Endothelial cell of umbilical vein (primary cell): ENCODE data around the gene ASIC4. TPM values are rescaled to one million over a fixed set of nuclear protein-coding genes. Genes with fewer than 3 reads are reported as not detected.

Experiments used
- BruUV-seq: library from RNA; stranded (reverse); fragments of 400-500 nt; replicated peaks from 2 replicates; lab custom pipeline; 2021; lab: Mats Ljungman, UMichigan
- CTCF ChIA-PET: fragments of 300-600, 350-600 bp; sonication (Branson Sonifier 250); formaldehyde crosslinking; loops from one replicate; lab custom pipeline; 2021; ENCODE audit warnings: antibody characterized with exemption, inconsistent platforms; lab: Charles Lee
- POLR2A ChIA-PET: fragments of 300-600, 350-600 bp; sonication (Branson Sonifier 250); formaldehyde crosslinking; loops from one replicate; lab custom pipeline; 2021; ENCODE audit warnings: antibody characterized with exemption, inconsistent platforms; lab: Charles Lee
- DNase-seq: peaks from one replicate; pipeline ENCODE4 v3.0.0-alpha.2; 2011; ENCODE audit warnings: low read depth, low spot score
- FAIRE-seq: peaks from 2 replicates; lab custom pipeline; 2011; peaks lifted over from hg19 to GRCh38; lab: Jason Lieb, UNC
- H2AFZ ChIP-seq: 2 replicates; pipeline ENCODE4 v1.6.0; 2012; ENCODE audit warnings: low read depth, low read length, control low read depth, inconsistent platforms
- H3K27ac ChIP-seq: 2 replicates; pipeline ENCODE4 v1.5.1; 2011; ENCODE audit warnings: low read depth, mild to moderate bottlenecking, control low read depth, low read length, moderate library complexity; ENCODE audit not compliant: insufficient read depth
- H3K27me3 ChIP-seq, 2 experiments: 2 replicates each; pipeline versions ENCODE4 v1.6.0 to v1.6.1; 2011; ENCODE audit warnings: low read length in 2 of 2, mixed read lengths in 1 of 2; ENCODE audit not compliant: control insufficient read depth in 2 of 2, insufficient read depth in 2 of 2
- H3K36me3 ChIP-seq, 2 experiments: 2 replicates in 1 of 2; 3 replicates in 1 of 2; pipeline ENCODE4 v1.5.1; 2011; ENCODE audit warnings: low read length in 2 of 2, mild to moderate bottlenecking in 1 of 2, moderate library complexity in 1 of 2; ENCODE audit not compliant: control insufficient read depth in 2 of 2, insufficient read depth in 2 of 2; ENCODE audit errors: extremely low read depth in 1 of 2
- H3K4me1 ChIP-seq: 3 replicates; pipeline ENCODE4 v1.5.1; 2011; ENCODE audit warnings: mild to moderate bottlenecking, low read length; ENCODE audit not compliant: control insufficient read depth, insufficient read depth; ENCODE audit errors: extremely low read depth
- H3K4me2 ChIP-seq: 2 replicates; pipeline ENCODE4 v1.6.1; 2011; ENCODE audit warnings: low read length, control low read depth, mixed read lengths; ENCODE audit not compliant: insufficient read depth
- H3K4me3 ChIP-seq, 3 experiments: fragments of 200-600 bp in 1 of 3; sonication (generic), shearing (Covaris generic) in 1 of 3; replicated peaks in 1 of 3; 2 replicates each; pipeline ENCODE4 v1.5.1; 2011 to 2016; ENCODE audit warnings: control low read depth in 3 of 3, low read length in 3 of 3, mild to moderate bottlenecking in 2 of 3, inconsistent platforms in 1 of 3, low read depth in 1 of 3, moderate library complexity in 1 of 3; ENCODE audit not compliant: insufficient read depth in 1 of 3
- H3K79me2 ChIP-seq: 2 replicates; pipeline ENCODE4 v1.6.0; 2012; ENCODE audit warnings: low read length, inconsistent platforms; ENCODE audit not compliant: control insufficient read depth, insufficient read depth
- H3K9ac ChIP-seq: replicated peaks from 2 replicates; pipeline ENCODE3; 2011; ENCODE audit warnings: low read length, control low read depth; ENCODE audit not compliant: insufficient read depth; ENCODE audit errors: extremely low read depth
- H3K9me1 ChIP-seq: replicated peaks from 3 replicates; pipeline ENCODE4 v1.6.0; 2011; ENCODE audit warnings: mild to moderate bottlenecking, low read length; ENCODE audit not compliant: control insufficient read depth, insufficient read depth; ENCODE audit errors: extremely low read depth
- H3K9me3 ChIP-seq: replicated peaks from 2 replicates; pipeline ENCODE4 v1.5.1; 2012; ENCODE audit warnings: low read length, inconsistent platforms; ENCODE audit not compliant: control insufficient read depth, insufficient read depth
- H4K20me1 ChIP-seq: replicated peaks from 2 replicates; pipeline ENCODE3; 2011; ENCODE audit warnings: mild to moderate bottlenecking, low read length; ENCODE audit not compliant: control insufficient read depth, insufficient read depth; ENCODE audit errors: extremely low read depth
- EZH2 ChIP-seq: IDR thresholded peaks from 2 replicates; pipeline ENCODE4 v1.6.1; 2012; ENCODE audit warnings: borderline replicate concordance, low read depth, mild to moderate bottlenecking, moderate library complexity, low read length, inconsistent platforms; ENCODE audit not compliant: severe bottlenecking
- FOS ChIP-seq: IDR thresholded peaks from 2 replicates; pipeline ENCODE4 v1.6.1; 2011; ENCODE audit warnings: mild to moderate bottlenecking, low read length, moderate library complexity, borderline replicate concordance; ENCODE audit not compliant: insufficient read depth
- JUN ChIP-seq: IDR thresholded peaks from 2 replicates; pipeline ENCODE4 v1.6.1; 2011; ENCODE audit warnings: borderline replicate concordance, low read depth; ENCODE audit not compliant: insufficient read length, insufficient read depth
- POLR2A ChIP-seq: IDR thresholded peaks from 2 replicates; pipeline ENCODE4 v1.6.1; 2012; ENCODE audit warnings: low read depth, mild to moderate bottlenecking, control low read depth, low read length
- dilution Hi-C: fragments of 300-500 bp; cut with MboI; formaldehyde crosslinking; loops from one replicate; pipeline ENCODE4 v1.15.0; 2019; ENCODE audit warnings: low sequenced_read_pairs; ENCODE audit not compliant: extremely low pct_ligation_motif_present
- intact Hi-C: fragments of 100-400 bp; cut with micrococcal nuclease; formaldehyde crosslinking; loops from one replicate; pipeline ENCODE4 v1.10.0; 2022
- polyA plus RNA-seq, 4 experiments: library from polyadenylated mRNA; depleted of rRNA in 3 of 4; stranded (reverse) in 3 of 4; unstranded in 1 of 4; fragments of >200 nt; gene quantifications; 2 replicates each; pipeline versions ENCODE4 v1.2.1 to v1.2.3, GENCODE V29; 2011 to 2012; ENCODE audit warnings: missing spikeins in 1 of 4
- total RNA-seq: library from RNA; stranded (reverse); gene quantifications from 2 replicates; pipeline ENCODE4 v1.2.3, GENCODE V29; 2021
- TF ChIP-seq, protein P1 (sequence below), 2 donors: IDR thresholded peaks; 1 replicate in 1 of 2; 2 replicates in 1 of 2; pipeline ENCODE4 v1.5.1; 2011; ENCODE audit warnings: low read length in 2 of 2, mild to moderate bottlenecking in 2 of 2, moderate library complexity in 2 of 2, control low read depth in 1 of 2, inconsistent platforms in 1 of 2, low read depth in 1 of 2; ENCODE audit not compliant: insufficient read depth in 1 of 2; ENCODE audit errors: extremely low read depth in 1 of 2

Gene ASIC4
- total and polyA plus RNA-seq, 2 donors (not counting 3 experiments of a cell fraction or from before 2014, with no cell fraction given): not detected

DNA sequence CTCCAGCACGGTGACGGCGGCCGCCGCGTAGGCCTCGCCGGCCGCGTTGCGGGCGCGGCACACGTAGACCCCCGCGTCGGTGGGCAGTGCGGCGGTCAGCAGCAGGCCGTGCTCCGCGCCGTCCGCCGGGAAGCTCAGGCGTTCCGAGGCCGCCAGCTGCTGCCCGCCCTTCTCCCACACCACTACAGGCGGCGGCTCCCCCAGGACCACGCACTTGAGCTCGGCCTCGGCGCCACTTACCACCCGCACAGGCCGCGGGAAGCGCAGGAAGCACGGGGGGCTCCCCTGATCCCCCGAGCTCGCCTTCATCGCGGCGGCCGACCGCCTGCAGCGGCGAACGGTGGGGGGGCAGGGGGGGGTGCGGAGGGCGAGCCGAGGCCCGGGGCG, 56.6 kb downstream of the ASIC4 start:
- peaks cover 9 to 25% of the 10 kb centered on the region in 2 experiments for H3K27me3 ChIP-seq
- dilution Hi-C loops (no loop called here), intact Hi-C loops (loop anchor here (1.0 kb wide), 2 partner anchors 26 to 71 kb away; partner anchors contain the start of gene STK11IP)
- no peaks in the 10 kb centered on the region for H3K4me1 ChIP-seq
- ChIA-PET CTCF (interaction anchor here (0.8 to 1.8 kb wide), 10 partner anchors 11 to 119 kb away, joined by 3 to 42 read pairs (median 6); partner anchors contain the start of genes CHPF, STK11IP and TMEM198), POLR2A (no interaction called here)
- H4K20me1 ChIP-seq: no peaks in the 10 kb centered on the region
- TF ChIP-seq EZH2 (peak; percentile 59), FOS (no peak), JUN (no peak), POLR2A (no peak)
- TF ChIP-seq, protein P1, sequence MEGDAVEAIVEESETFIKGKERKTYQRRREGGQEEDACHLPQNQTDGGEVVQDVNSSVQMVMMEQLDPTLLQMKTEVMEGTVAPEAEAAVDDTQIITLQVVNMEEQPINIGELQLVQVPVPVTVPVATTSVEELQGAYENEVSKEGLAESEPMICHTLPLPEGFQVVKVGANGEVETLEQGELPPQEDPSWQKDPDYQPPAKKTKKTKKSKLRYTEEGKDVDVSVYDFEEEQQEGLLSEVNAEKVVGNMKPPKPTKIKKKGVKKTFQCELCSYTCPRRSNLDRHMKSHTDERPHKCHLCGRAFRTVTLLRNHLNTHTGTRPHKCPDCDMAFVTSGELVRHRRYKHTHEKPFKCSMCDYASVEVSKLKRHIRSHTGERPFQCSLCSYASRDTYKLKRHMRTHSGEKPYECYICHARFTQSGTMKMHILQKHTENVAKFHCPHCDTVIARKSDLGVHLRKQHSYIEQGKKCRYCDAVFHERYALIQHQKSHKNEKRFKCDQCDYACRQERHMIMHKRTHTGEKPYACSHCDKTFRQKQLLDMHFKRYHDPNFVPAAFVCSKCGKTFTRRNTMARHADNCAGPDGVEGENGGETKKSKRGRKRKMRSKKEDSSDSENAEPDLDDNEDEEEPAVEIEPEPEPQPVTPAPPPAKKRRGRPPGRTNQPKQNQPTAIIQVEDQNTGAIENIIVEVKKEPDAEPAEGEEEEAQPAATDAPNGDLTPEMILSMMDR (IDR thresholded peaks at IDR 0.05; ENCODE audit: extremely low read depth in 1 of 2, insufficient read depth in 1 of 2, low read depth in 1 of 2, low read length in 2 of 2): no peak
- no peaks in the 10 kb centered on the region for H3K9me1 ChIP-seq
- no TSS peak for BruUV-seq
- no peaks in the 10 kb centered on the region for H3K36me3 ChIP-seq
- no peak overlapping the region for H3K9ac ChIP-seq
- peak overlapping the region; percentile 34 for H2AFZ ChIP-seq
- H3K79me2 ChIP-seq: no peaks in the 10 kb centered on the region
- FAIRE-seq: no peak
- H3K4me2 ChIP-seq: peak overlapping the region; percentile 44
- no peak overlapping the region for H3K27ac ChIP-seq
- DNase-seq: peak; percentile 22
- H3K4me3 ChIP-seq: peak overlapping the region in 2 of 3 experiments; percentile 36 to 75
- no peaks in the 10 kb centered on the region for H3K9me3 ChIP-seq
